SKM-1 (cell line): ENCODE measurements around the gene NAA11.

Source experiments
- DNase-seq: peaks from one replicate; lab custom pipeline; 2025; ENCODE audit not compliant: unreplicated experiment; lab: John Stamatoyannopoulos, UW

The NAA11 gene

DNA sequence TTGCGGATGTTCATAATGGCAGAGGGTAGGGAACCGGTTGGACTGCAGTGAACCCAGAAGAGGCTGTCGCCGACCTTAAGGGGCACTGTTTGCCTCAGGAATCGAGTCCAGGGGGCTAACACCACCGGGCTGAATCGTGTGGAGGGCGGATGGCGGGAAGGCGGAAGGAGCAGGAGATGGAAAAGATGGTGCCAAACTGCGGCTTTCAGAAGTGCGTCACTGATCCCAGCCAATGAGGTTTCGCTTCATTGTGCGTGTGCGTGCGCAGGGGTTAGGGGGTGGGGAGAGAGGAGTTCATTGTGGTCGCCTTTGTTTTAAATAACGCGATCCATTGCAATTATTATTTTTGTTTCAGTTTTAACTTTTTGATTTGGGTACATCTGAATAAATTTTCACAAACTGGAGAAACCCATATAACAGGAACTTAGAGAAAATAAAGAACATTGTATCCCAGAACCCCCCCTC lies at the start of gene NAA11:
Gene NAA11, minus strand, starts transcription at position 198 of the 465 bp plus-strand sequence. Its CDS starts 184 bp downstream, at position 14.
- no peak for DNase-seq

- no peak for DNase-seq
Observed at GRCh38 chr4:79370026-79370425, 44.2 kb upstream of the NAA11 start.

GRCh38 chr4:79367096-79367495 lies 41.2 kb upstream of the NAA11 start:
- DNase-seq = no peak

- no peak for DNase-seq
Observed at GRCh38 chr4:79366422-79366821, 40.6 kb upstream of the NAA11 start.

DNA sequence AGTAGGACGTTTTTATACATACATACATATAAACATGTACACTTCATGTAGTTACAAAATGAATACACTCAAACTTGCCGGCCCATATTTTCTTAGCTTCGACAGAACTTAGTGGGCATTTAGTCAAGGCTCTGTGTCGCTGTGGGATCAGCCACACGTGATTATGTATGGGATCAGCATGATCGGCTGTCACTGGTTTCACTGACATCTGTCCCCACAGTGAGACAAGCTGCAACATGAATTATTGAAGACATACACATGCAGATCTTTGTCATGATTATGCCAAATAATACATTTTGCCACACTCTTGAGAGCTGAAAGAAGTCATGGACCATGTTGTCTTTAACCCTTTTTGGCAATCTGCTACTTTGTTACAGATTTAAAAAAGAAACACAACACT lies 38.2 kb upstream of the NAA11 start:
- DNase-seq = no peak

DNA sequence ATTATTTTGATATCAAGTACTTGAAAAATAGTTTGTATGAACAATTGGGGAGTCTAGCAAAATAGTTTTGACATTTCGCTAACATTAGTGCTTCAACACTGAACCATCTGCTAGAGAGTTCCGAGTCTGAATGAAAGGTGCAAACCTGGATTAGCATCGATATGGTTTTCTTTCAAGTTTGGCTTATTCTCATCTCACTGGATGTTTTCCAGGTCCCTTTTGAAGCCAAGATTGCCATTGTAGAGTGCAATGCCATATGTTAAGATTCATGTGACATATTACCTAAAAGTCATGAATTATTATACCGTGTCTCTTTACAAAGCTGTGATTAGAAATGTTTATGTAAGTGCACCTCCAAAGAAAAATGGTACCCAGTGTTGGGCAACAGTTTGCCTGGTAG lies 36.8 kb upstream of the NAA11 start:
- no peak for DNase-seq

DNA sequence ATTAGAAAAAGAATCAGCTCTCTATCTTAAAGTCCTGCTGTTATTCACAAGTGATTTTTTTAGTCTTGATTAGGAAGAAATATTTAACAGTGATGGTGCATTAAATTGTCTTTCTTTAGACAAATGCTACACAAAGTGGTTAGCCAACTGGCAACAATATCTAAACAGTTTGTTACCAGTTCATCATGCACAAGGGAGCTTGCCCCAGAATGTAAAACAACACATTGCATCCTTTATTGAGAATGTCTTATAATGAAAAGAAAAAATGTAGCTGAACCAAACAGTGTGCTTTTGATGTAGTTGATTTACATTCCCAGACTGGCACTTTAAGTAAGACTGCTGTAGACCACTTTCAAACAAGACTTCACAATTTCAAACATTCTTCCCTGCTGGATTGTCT lies 34.1 kb upstream of the NAA11 start:
- no peak for DNase-seq

DNA sequence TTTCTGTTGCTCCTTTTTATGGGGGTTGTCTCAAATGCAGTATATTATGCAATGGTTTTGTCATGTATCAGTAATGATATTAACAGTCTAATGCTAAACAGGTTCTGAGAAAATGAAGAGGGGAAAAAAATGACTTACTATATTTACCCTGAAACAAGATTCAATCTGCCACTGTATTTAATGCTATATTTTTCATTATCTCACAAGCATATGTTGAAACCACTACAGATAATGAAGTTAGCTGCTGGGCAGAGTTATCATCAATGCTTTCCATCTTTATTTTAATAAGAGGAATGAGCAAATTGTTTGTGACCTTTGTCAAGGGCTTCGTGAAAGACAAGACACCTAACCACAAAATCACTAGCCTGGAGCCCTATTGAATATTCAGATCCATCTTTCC lies 32.6 kb upstream of the NAA11 start:
- DNase-seq = no peak

DNA sequence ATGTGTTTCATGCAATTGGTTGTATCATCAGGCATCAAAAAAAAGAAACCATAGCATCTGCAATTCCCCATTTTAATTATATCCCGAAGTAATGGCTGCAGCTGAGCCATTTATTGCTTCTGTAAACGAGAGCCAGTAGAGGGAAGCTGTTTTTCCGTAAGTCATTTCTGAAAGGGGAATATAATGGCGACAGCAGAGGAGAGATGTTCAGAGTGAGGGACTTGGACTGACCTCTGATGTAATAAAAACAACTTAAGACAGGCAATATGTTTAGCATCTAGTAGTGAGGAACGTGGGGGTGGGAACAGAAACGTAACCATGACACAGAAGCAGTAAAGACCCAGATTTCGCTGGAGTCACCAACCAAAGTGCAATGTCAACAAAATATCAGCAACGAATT lies 31.5 kb upstream of the NAA11 start:
- DNase-seq = no peak

DNA sequence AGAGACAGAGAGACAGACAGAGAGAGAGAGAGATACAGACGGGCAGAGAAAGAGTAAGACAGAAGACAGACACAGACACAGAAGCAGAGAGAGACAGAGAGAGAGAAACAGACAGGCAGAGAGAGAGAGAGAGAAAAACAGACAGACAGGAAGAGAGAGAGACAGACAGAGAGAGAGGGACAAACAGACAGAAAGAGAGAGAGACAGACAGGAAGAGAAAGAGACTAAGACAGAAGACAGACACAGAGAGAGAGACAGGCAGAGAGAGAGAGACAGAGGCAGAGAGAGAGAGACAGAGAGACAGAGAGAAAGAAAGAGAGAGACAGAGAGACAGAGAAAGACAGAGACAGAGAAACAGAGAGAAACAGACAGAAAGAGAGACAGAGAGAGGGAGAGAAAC lies 27.2 kb upstream of the NAA11 start:
- no peak for DNase-seq

DNA sequence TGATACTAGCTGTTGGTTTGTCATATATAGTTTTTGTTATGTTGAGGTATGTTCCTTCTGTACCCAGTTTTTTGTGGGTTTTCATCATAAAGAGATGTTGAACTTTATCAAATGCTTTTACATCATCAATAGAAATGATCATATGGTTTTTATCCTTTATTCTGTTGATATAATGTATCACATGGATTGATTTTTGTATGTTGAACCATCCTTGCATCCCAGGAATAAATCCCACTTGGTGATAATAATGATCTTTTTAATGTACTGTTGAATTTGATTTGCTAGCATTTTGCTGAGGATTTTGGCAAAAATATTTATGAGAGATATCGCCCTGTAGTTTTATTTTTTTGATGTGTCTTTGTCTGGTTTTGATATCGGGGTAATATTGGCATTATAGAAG lies 22.5 kb upstream of the NAA11 start:
- no peak for DNase-seq

DNA sequence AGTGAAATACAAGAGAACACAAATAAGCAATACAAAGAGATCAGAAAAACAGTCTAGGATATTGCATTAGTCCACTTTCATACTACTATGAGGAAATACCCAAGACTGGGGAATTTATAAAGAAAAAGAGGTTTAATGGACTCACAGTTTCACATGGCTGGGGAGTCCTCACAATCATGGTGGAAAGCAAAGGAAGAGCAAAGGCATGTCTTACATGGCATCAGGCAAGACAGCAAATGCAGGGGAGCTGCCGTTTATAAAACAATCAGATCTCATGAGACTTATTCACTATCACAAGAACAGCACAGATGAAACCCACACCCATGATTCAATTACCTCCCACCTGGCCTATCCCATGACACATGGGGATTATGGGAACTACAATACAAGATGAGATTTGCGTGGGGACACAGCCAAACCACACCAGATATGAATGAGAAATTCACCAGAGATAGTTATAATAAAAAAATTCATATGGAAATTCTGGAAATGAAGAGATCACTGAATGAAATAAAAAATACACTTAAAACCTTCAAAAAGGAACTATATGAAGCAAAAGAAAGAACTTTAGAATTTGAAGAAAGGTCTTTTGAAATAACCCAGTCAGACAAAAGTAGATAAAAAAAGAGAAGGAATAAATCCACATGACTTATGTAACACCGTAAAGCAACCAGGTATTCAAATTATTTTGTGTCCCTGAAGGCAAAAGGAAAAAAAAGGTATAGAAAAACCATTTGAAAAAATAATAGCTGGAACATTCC lies 16.2 kb upstream of the NAA11 start:
- no peak for DNase-seq

DNA sequence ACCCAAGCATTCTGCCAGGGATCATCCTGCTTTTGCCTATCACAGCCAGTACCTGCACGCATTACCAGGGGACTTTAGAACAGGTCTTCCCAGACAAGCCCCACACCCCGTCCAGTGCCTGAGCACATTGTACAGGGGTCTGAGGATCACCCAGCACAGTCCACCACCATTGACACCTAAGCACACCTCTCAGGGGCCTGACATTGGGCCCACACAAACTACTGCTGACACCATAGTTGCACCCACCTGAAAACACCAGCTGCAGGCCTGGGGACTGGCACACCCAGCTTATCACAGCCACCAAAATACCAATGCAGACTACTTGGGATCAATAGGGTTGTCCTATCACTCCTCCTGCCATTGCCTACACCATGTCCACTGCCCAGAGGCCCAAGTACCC lies 14.7 kb upstream of the NAA11 start:
- no peak for DNase-seq

GRCh38 chr4:79338148-79338547 lies 12.3 kb upstream of the NAA11 start:
- no peak for DNase-seq

DNA sequence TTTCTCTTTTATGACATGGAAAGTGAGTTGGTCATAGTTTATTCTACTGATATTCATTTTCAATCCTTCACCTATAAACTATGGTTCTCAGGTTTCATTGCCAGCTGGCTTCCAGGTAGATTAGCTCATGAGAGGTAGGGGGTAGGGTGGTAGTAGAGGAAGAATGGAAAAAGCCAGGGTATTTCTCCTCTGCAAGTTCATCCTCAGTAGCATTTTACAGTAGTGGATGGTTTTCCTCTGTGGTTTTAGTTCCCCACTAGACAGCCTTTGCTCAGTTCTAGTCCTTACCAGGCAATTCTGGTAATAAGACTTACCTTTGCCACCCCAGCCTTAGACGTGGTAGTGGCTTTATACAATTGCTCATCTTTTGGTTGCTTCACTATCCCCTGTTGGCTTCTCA lies 8.9 kb upstream of the NAA11 start:
- no peak for DNase-seq

GRCh38 chr4:79334341-79334740 lies 8.5 kb upstream of the NAA11 start:
- no peak for DNase-seq

DNA sequence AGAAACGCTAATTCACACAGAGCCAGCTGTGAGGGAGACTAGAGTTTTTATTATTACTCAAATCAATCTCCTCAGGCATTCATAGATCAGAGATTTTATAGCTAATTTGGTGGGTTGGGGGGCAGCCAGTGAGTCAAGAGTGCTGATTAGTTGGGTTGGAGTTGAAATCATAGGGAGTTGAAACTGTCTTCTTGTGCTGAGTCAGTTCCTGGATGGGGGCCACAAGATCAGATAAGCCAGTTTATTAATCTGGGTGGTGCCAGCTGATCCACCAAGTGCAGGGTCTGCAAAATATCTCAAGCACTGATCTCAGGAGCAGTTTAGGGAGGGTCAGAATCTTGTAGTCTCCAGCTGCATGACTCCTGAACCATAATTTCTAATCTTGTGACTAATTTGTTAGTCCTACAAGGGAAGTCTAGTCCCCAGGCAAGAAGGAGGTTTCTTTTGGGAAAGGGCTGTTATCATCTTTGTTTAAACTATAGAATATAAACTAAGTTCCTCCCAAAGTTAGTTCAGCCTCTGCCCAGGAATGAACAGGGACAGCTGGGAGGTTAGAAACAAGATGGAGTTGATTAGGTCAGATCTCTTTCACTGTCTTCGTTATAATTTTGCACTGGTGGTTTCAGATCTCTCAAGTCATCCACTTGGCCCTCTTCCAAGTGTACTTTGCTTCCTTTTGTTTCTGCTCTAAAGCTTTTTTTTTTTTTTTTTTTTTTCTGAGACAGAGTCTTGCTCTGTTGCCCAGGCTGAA lies 5.4 kb upstream of the NAA11 start:
- no peak for DNase-seq

DNA sequence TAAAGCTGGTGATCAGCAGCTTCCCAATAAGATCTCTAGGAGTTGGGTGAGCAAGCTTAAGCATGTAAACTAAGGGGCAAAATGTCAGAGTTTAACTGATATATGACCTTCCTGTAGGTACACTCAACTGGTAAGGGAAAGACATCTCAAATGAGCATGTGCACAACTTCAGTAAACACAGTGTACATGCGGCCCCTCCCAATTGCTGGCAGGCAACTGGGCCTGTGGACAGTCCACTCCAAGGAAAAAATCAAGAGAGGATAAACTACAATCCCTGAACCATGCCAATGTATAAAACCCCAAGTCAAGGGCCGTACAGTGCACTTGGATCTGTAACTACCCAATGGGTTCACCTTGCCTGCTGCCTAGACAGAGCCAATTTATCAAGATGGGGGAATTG lies 4.9 kb upstream of the NAA11 start:
- no peak for DNase-seq

DNA sequence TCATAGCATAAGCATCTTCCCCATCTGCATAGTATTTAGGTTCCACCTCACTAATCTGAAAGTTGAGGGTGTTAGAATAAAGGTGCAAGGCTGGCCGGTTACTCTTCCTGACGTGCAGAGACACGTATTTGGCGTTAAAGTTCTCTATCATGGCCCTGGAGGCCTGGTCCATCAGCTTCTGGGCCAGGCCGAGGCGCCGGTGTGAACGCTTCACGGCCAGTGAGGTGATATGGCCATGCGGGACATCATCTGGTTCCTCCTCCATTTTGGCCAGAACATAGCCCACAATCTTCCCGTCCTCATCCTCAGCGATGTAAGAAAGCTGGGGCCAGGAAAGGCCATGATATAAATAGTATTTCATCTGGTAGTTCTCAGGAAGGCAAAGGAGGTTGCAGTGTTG lies 425 bp downstream of the NAA11 start:
- no peak for DNase-seq

DNA sequence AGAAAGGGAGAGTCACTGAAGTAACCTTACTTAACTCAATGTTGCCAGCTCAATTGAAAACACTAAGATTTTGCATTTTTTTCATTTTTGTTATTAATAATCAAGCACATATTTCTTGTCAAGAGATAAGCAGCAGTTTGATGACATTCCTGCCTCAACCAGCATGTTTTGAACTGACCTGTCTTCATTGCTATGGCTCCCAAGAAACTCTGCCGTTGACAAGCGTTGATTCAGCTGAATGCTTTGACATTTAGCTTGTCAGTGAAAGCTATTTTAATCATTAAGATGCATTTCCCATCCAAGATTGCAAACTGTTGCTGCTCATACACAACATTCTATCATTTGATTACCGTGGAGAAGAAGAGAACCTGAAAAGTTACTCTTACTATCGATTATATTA lies 5.9 kb downstream of the NAA11 start:
- DNase-seq = no peak

DNA sequence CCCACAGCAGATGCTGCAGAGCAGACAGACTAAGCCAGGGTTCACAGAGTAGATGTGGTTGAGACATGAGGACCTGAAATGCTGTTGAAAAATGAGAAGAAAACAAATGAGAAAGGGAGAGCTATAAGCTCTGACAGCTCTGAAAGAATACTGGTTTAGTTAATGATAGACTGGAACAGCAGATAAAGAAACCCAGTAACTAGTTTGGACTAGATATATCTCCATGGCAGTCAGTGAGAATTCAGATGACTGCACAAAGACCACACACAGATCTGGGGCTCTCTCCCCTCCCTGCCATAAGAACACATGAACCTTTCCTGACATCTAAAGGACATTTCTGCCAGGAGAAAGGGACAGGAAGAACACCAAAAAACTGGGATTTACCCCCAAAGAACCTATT lies 8.2 kb downstream of the NAA11 start:
- DNase-seq = no peak

GRCh38 chr4:79315891-79316290 lies 10.0 kb downstream of the NAA11 start:
- DNase-seq = no peak

- no peak for DNase-seq
Observed at GRCh38 chr4:79311279-79311678, 14.6 kb downstream of the NAA11 start.
